OCI-LY1 (cell line): ENCODE data around the gene FITM2.

Source experiments
- EZH2 ChIP-seq: fragments of 200-600 bp; sonication (generic), shearing (Covaris generic); IDR thresholded peaks from 2 replicates; pipeline ENCODE4 v1.8.0; 2017; ENCODE audit warnings: borderline replicate concordance, mixed run types, mild to moderate bottlenecking, antibody characterized with exemption, low read length, moderate library complexity, mixed read lengths
- TF ChIP-seq, protein P1 (sequence below): fragments of 200-600 bp; sonication (generic), shearing (Covaris generic); IDR thresholded peaks from 2 replicates; pipeline ENCODE4 v1.5.1; 2017; ENCODE audit warnings: mild to moderate bottlenecking, antibody characterized with exemption, low read length, moderate library complexity, mixed read lengths

DNA sequence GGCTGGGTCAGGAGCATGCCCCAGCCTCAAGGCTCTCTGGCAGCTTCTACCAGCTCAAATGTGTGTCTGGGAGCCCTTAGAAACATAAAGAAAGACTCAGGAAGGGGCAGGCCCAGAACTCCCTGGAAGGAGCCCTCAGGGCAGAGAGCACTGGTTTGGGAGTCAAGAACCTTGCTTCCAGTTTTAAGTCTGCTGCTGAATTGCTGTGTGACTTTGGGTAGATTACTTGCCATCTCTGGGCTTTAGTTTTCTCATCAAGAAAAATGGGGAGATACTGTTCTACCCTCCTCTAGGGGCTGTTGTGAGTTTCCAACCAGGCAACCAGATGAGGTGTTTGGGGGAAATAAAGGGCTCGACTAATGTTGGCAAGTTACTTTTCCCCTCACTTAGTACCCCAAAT lies 55.1 kb downstream of the FITM2 start:
- TF ChIP-seq, protein P1, sequence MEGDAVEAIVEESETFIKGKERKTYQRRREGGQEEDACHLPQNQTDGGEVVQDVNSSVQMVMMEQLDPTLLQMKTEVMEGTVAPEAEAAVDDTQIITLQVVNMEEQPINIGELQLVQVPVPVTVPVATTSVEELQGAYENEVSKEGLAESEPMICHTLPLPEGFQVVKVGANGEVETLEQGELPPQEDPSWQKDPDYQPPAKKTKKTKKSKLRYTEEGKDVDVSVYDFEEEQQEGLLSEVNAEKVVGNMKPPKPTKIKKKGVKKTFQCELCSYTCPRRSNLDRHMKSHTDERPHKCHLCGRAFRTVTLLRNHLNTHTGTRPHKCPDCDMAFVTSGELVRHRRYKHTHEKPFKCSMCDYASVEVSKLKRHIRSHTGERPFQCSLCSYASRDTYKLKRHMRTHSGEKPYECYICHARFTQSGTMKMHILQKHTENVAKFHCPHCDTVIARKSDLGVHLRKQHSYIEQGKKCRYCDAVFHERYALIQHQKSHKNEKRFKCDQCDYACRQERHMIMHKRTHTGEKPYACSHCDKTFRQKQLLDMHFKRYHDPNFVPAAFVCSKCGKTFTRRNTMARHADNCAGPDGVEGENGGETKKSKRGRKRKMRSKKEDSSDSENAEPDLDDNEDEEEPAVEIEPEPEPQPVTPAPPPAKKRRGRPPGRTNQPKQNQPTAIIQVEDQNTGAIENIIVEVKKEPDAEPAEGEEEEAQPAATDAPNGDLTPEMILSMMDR, result no peak
- TF ChIP-seq EZH2, result no peak
